GM23248 (cell line): ENCODE measurements around the gene STK32B. TPM values are rescaled to one million over a fixed set of nuclear protein-coding genes. Genes with fewer than 3 reads are reported as not detected.
"Not testable (repeated sequence)": the region's sequence is repeated elsewhere in the genome, so short reads cannot be mapped to it uniquely, and the experiment has no call there.

ENCODE experiments used
- DNase-seq: peaks from one replicate; pipeline ENCODE4 v3.0.0-alpha.2; 2015
- H2AFZ ChIP-seq: fragments of 200-600 bp; sonication (generic); 2 replicates; pipeline ENCODE4 v1.6.1; 2016; ENCODE audit warnings: antibody characterized with exemption
- H3F3A ChIP-seq: fragments of 200-600 bp; sonication (generic); 2 replicates; pipeline ENCODE4 v1.6.1; 2016; ENCODE audit warnings: mild to moderate bottlenecking, antibody characterized with exemption, mixed run types; ENCODE audit not compliant: insufficient read depth
- H3K27ac ChIP-seq: fragments of 200-600 bp; sonication (generic); 2 replicates; pipeline ENCODE4 v1.5.1; 2016; ENCODE audit warnings: mild to moderate bottlenecking
- H3K27me3 ChIP-seq: fragments of 200-600 bp; sonication (generic); replicated peaks from 2 replicates; pipeline ENCODE4 v1.6.1; 2016; ENCODE audit warnings: mild to moderate bottlenecking; ENCODE audit not compliant: insufficient read depth
- H3K36me3 ChIP-seq: fragments of 200-600 bp; sonication (generic); 2 replicates; pipeline ENCODE4 v1.6.1; 2016; ENCODE audit warnings: low read depth, mild to moderate bottlenecking
- H3K4me1 ChIP-seq: fragments of 200-600 bp; sonication (generic); 2 replicates; pipeline ENCODE4 v1.6.1; 2016; ENCODE audit warnings: mild to moderate bottlenecking; ENCODE audit not compliant: insufficient read depth
- H3K4me2 ChIP-seq: fragments of 200-600 bp; sonication (generic); one replicate; pipeline ENCODE4 v1.6.1; 2016; ENCODE audit warnings: mild to moderate bottlenecking; ENCODE audit not compliant: unreplicated experiment
- H3K4me3 ChIP-seq: fragments of 200-600 bp; sonication (generic); 2 replicates; pipeline ENCODE4 v1.5.1; 2016; ENCODE audit warnings: mild to moderate bottlenecking
- H3K79me2 ChIP-seq: fragments of 200-600 bp; sonication (generic); 2 replicates; pipeline ENCODE4 v1.6.1; 2016; ENCODE audit warnings: mild to moderate bottlenecking; ENCODE audit not compliant: insufficient read depth
- H3K9ac ChIP-seq: fragments of 200-600 bp; sonication (generic); 2 replicates; pipeline ENCODE4 v1.6.1; 2016; ENCODE audit warnings: mild to moderate bottlenecking
- H3K9me2 ChIP-seq: fragments of 200-600 bp; sonication (generic); 2 replicates; pipeline ENCODE4 v1.6.1; 2016; ENCODE audit warnings: mixed run types, mild to moderate bottlenecking, moderate library complexity; ENCODE audit not compliant: insufficient read depth
- H3K9me3 ChIP-seq: fragments of 200-600 bp; sonication (generic); one replicate; pipeline ENCODE4 v1.6.1; 2017; ENCODE audit warnings: low read depth
- H4K20me1 ChIP-seq: fragments of 200-600 bp; sonication (generic); 2 replicates; pipeline ENCODE4 v1.6.0; 2016; ENCODE audit not compliant: insufficient read depth
- EZH2 ChIP-seq: fragments of 200-600 bp; sonication (generic); IDR thresholded peaks from 2 replicates; pipeline ENCODE4 v1.6.1; 2018; ENCODE audit warnings: antibody characterized with exemption, mild to moderate bottlenecking; ENCODE audit not compliant: insufficient read depth, poor library complexity, severe bottlenecking
- EZH2phosphoT487 ChIP-seq: fragments of 200-600 bp; sonication (generic); IDR thresholded peaks from 2 replicates; pipeline ENCODE4 v1.6.1; 2018; ENCODE audit warnings: antibody characterized with exemption, moderate library complexity, mild to moderate bottlenecking, low read depth; ENCODE audit not compliant: insufficient read depth
- WGBS, 2 experiments: methylation state at CpG; one replicate each; pipeline ENCODE4 v1.1.6; 2015 to 2017; ENCODE audit warnings: low lambda C conversion rate in 2 of 2, low coverage in 1 of 2; ENCODE audit errors: missing lambda C conversion rate in 2 of 2; 5-methylcytosine and 5-hydroxymethylcytosine counted together
- in situ Hi-C: fragments of 300-500 bp; cut with MboI; formaldehyde crosslinking; loops from 2 replicates; pipeline ENCODE4 v1.15.0; 2020
- polyA plus RNA-seq: library from polyadenylated mRNA; unstranded; fragments of >200 nt; fragmentation: Nextera tagmentation; extraction: Ambion mirVana; gene quantifications from 2 replicates; pipeline ENCODE4 v1.2.1, GENCODE V29; 2016
- total RNA-seq: library from RNA; depleted of rRNA; stranded (reverse); fragments of >200 nt; shearing (Covaris generic); gene quantifications from 2 replicates; pipeline ENCODE4 v1.2.3, GENCODE V29; 2014

The STK32B gene
- total and polyA plus RNA-seq, 2 experiments from 2014 or later, result 4.9 to 6.1 TPM

- Histone ChIP-seq H3K4me1 (no peaks in the 10 kb centered on the region), H3K27me3 (peaks cover 71% of the 10 kb centered on the region), H3K4me2 (no peak overlapping the region), H3K9ac (no peak overlapping the region), H3K4me3 (no peak overlapping the region), H3K9me3 (no peaks in the 10 kb centered on the region), H3K36me3 (no peaks in the 10 kb centered on the region), H3K9me2 (no peaks in the 10 kb centered on the region), H3K79me2 (no peaks in the 10 kb centered on the region), H2AFZ (no peak overlapping the region), H3K27ac (no peak overlapping the region), H3F3A (no peaks in the 10 kb centered on the region), H4K20me1 (no peaks in the 10 kb centered on the region)
- TF ChIP-seq EZH2, result no peak
- no peak for TF ChIP-seq EZH2phosphoT487
- no peak for DNase-seq
- in situ Hi-C loops, result no loop called here
- WGBS, 2 experiments, result 58 to 70% methylated on average over 3 to 8 of the region's 8 CpGs
Measured at GRCh38 chr4:5004496-5004895, 46.8 kb upstream of the STK32B start.

DNA sequence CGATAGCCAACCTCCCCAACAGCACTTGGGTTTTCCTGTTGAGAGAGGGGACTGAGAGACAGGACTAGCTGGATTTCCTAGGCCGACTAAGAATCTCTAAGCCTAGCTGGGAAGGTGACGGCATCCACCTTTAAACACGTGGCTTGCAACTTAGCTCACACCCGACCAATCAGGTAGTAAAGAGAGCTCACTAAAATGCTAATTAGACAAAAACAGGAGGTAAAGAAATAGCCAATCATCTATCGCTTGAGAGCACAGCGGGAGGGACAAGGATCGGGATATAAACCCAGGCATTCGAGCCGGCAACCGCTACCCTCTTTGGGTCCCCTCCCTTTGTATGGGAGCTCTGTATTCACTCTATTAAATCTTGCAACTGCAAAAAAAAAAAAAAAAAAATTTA lies 44.3 kb upstream of the STK32B start:
- H3K4me3 ChIP-seq, DNase-seq, H3K4me1 ChIP-seq, in situ Hi-C loops, H4K20me1 ChIP-seq, H2AFZ ChIP-seq, H3K9me3 ChIP-seq, H3K27ac ChIP-seq, H3K4me2 ChIP-seq, H3K36me3 ChIP-seq, H3K9me2 ChIP-seq, H3K9ac ChIP-seq, H3K79me2 ChIP-seq, H3F3A ChIP-seq: not testable (repeated sequence)
- peaks cover 69% of the 10 kb centered on the region for H3K27me3 ChIP-seq
- 74 to 80% methylated on average over 11 of the region's 11 CpGs for WGBS, 2 experiments

DNA sequence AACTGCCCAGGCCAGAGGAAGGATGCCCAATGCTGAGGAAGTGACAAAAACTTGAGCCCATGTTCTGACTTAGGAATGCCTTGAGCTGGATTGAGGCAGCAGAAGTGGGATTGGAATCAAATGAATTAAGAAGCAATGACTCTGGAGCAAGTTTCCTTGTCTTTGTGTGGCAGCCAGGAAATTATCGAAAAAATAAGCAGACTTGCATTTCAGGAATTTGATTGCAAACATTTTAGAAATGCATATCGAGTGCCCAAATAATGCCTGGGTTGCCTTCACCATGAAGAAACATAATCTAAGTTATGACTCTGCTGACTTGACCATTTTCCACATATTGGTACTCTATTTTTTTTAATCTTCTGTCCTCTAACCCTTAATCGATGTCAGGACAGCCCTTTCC lies 41.5 kb upstream of the STK32B start:
- no peak overlapping the region for H3K27ac ChIP-seq
- peak; percentile 26 for DNase-seq
- no peak overlapping the region for H3K9ac ChIP-seq
- no peaks in the 10 kb centered on the region for H3F3A ChIP-seq
- H3K79me2 ChIP-seq, result no peaks in the 10 kb centered on the region
- no peaks in the 10 kb centered on the region for H3K36me3 ChIP-seq
- H3K9me2 ChIP-seq, result no peaks in the 10 kb centered on the region
- H3K9me3 ChIP-seq, result no peaks in the 10 kb centered on the region
- H4K20me1 ChIP-seq, result no peaks in the 10 kb centered on the region
- in situ Hi-C loops, result no loop called here
- H2AFZ ChIP-seq, result no peak overlapping the region
- TF ChIP-seq EZH2, result no peak
- TF ChIP-seq EZH2phosphoT487, result no peak
- peaks cover 53% of the 10 kb centered on the region for H3K27me3 ChIP-seq
- H3K4me3 ChIP-seq, result no peak overlapping the region
- WGBS, 2 experiments, result 3 to 12% methylated on average over 3 of the region's 3 CpGs
- H3K4me1 ChIP-seq, result no peaks in the 10 kb centered on the region
- H3K4me2 ChIP-seq, result no peak overlapping the region

GRCh38 chr4:5010984-5011383 lies 40.3 kb upstream of the STK32B start:
- H3F3A ChIP-seq, result no peaks in the 10 kb centered on the region
- no peak for DNase-seq
- no peak overlapping the region for H3K9ac ChIP-seq
- H3K4me3 ChIP-seq, result no peak overlapping the region
- H3K4me1 ChIP-seq, result no peaks in the 10 kb centered on the region
- H3K36me3 ChIP-seq, result no peaks in the 10 kb centered on the region
- H4K20me1 ChIP-seq, result no peaks in the 10 kb centered on the region
- no peaks in the 10 kb centered on the region for H3K79me2 ChIP-seq
- H3K27ac ChIP-seq, result no peak overlapping the region
- H3K4me2 ChIP-seq, result no peak overlapping the region
- H3K27me3 ChIP-seq, result peaks cover 53% of the 10 kb centered on the region
- in situ Hi-C loops, result no loop called here
- no peaks in the 10 kb centered on the region for H3K9me3 ChIP-seq
- 74 to 77% methylated on average over 2 of the region's 2 CpGs for WGBS, 2 experiments
- H2AFZ ChIP-seq, result no peak overlapping the region
- TF ChIP-seq EZH2, result no peak
- no peak for TF ChIP-seq EZH2phosphoT487
- H3K9me2 ChIP-seq, result no peaks in the 10 kb centered on the region

- Histone ChIP-seq H3F3A (no peaks in the 10 kb centered on the region), H4K20me1 (no peaks in the 10 kb centered on the region), H3K4me3 (no peak overlapping the region), H3K79me2 (no peaks in the 10 kb centered on the region), H3K4me2 (no peak overlapping the region), H3K27ac (no peak overlapping the region), H3K9ac (no peak overlapping the region), H3K9me2 (no peaks in the 10 kb centered on the region), H3K4me1 (no peaks in the 10 kb centered on the region), H3K36me3 (no peaks in the 10 kb centered on the region), H3K27me3 (peaks cover 51% of the 10 kb centered on the region), H3K9me3 (no peaks in the 10 kb centered on the region), H2AFZ (no peak overlapping the region)
- TF ChIP-seq EZH2 (no peak), EZH2phosphoT487 (no peak)
- DNase-seq, result no peak
- in situ Hi-C loops, result no loop called here
- 89 to 91% methylated on average over 5 of the region's 5 CpGs for WGBS, 2 experiments
Measured at GRCh38 chr4:5012244-5012898, 38.9 kb upstream of the STK32B start.
